DND-41 (cell line): ENCODE data around the gene PGBD5.

ENCODE experiments used
- CTCF ChIP-seq: IDR thresholded peaks from 2 replicates; pipeline ENCODE4 v1.5.1; 2012; ENCODE audit warnings: borderline replicate concordance, low read length, moderate library complexity, mild to moderate bottlenecking; ENCODE audit not compliant: poor library complexity, severe bottlenecking; ENCODE audit errors: extremely low read depth
- EZH2 ChIP-seq: IDR thresholded peaks from 3 replicates; pipeline ENCODE4 v1.6.1; 2012; ENCODE audit warnings: borderline replicate concordance, low read depth, mild to moderate bottlenecking, moderate library complexity, low read length, inconsistent platforms; ENCODE audit not compliant: severe bottlenecking

- TF ChIP-seq CTCF: no peak
- TF ChIP-seq EZH2: no peak
These were observed 145.2 kb downstream of the PGBD5 start for GRCh38 chr1:230280906-230281413.
